GM12875 (cell line): ENCODE data around the gene UBXN11.

Source experiments
- H3K4me3 ChIP-seq: one replicate; pipeline ENCODE4 v1.5.1; 2011; ENCODE audit warnings: low read depth, low read length, control low read depth
- TF ChIP-seq, protein P1 (sequence below): IDR thresholded peaks from 2 replicates; pipeline ENCODE4 v1.5.1; 2011; ENCODE audit warnings: low read depth, mild to moderate bottlenecking, control low read depth, inconsistent platforms, low read length, moderate library complexity, borderline replicate concordance; ENCODE audit not compliant: insufficient read depth

Gene UBXN11

GRCh38 chr1:26288311-26288941 lies 18.0 kb downstream of the UBXN11 start:
- no peak overlapping the region for H3K4me3 ChIP-seq
- TF ChIP-seq, protein P1, sequence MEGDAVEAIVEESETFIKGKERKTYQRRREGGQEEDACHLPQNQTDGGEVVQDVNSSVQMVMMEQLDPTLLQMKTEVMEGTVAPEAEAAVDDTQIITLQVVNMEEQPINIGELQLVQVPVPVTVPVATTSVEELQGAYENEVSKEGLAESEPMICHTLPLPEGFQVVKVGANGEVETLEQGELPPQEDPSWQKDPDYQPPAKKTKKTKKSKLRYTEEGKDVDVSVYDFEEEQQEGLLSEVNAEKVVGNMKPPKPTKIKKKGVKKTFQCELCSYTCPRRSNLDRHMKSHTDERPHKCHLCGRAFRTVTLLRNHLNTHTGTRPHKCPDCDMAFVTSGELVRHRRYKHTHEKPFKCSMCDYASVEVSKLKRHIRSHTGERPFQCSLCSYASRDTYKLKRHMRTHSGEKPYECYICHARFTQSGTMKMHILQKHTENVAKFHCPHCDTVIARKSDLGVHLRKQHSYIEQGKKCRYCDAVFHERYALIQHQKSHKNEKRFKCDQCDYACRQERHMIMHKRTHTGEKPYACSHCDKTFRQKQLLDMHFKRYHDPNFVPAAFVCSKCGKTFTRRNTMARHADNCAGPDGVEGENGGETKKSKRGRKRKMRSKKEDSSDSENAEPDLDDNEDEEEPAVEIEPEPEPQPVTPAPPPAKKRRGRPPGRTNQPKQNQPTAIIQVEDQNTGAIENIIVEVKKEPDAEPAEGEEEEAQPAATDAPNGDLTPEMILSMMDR: no peak

- H3K4me3 ChIP-seq: no peak overlapping the region
- TF ChIP-seq, protein P1: no peak
Observed at GRCh38 chr1:26287811-26288210, 18.6 kb downstream of the UBXN11 start.

DNA sequence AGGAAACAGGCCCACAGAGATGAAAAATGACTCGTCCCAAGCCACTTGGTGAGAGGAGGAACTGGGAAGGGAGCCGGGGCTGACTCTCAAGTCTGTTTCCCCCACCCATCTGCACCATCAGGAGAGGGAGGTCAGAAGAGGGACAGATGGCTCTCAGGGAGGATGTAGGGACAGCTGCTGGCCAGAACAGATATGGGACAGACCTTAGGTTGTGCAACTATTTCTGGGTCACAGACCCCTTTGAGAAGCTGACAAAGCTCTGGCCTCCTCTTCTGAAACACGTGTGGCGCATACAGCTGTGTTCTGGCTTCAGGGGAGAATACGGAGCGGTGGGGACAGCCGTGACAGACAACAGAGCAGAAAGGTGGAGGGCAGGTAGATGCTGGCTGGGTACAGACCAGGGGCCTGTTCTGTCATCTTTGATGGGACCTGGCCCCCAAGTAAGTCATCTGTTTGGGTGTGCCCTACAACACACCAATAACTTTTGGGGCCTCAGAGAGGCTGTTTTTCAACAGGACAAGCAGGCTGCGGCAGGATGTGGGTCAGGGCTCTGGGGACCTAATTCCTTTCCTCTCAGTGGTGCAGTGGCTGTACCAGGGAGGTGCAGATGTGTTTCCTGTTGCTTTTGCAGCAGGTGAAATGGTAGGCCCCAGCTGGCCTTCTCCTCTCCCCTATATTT lies 19.3 kb downstream of the UBXN11 start:
- TF ChIP-seq, protein P1: 0 out of 2 replicates have a peak, but pooled peaks have one; percentile 5
- no peak overlapping the region for H3K4me3 ChIP-seq

GRCh38 chr1:26286064-26286416 lies 20.4 kb downstream of the UBXN11 start:
- TF ChIP-seq, protein P1: no peak
- no peak overlapping the region for H3K4me3 ChIP-seq

DNA sequence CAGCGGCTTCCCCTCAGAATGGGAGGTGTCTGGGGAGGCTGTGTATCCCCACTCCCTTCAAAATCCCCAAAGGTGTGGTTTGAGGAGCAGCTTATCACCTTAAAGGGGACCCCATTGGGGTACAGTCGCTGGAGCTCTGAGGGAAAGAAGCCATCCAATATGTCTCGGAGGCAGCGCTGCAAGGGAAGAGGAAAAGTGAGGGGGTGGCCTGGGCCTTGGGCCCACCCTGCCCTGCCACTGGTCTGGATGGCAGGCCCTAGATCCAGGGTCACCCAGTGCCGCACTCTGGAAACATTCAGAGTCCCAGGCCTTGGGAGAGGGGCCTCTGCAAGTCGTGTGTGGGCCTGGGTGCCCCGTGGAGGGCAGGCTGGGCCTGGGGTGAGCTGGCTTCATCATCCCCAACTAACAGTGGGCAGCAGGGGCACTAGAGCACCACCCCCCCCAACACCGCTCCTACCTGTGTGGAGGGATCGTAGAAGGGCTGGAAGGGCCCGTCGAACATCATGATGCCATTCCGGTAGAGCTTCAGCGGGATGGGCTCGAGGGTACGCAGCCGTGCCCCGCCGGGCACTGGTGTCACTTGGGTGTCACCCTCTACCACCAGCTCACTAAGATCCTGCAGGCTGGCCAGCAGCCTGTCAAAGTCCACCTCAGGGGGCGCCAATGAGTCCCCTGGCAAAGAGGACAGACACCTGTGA lies 20.9 kb downstream of the UBXN11 start:
- H3K4me3 ChIP-seq: no peak overlapping the region
- TF ChIP-seq, protein P1: peak; percentile 75

DNA sequence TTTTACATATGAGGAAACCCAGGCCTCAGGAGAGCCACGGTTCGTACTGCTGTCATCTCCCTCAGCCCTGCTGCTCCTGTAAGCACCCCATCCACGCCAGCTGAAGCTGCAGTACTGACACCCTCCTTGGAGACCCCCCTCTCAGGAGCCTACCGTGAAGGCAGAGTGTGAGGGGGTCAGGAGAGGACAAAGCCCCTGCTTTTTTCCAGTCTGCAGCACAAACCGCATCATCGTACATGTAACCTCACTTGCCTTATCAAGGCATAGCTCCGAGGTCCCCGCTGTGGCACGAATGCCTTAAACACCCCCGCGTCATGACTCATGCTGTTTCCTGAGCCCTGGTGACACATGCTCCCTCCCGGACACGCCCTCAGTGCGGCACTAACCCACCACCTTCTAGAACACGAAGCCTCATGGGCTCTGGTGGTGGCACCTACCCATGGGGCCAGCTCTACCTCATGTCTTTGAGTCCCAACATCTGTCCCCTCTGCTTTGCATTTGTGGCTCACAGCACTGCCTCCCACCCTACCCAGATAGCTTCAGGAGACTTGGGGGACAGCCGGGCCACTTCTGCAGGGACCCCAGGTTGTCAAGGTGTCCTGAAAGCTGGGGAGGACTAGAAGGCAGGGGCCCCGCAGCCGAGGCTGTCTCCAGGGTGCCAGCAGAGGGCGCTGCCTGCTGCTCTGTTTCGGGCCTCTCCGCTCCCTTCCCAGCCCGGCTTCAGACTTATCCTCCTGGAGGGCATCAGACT lies 21.7 kb downstream of the UBXN11 start:
- H3K4me3 ChIP-seq: no peak overlapping the region
- TF ChIP-seq, protein P1: peak; percentile 97
